HG03558 (cell line): ENCODE measurements around the gene RNF31.
A peak's percentile ranks its signal among the peaks of the same experiment; 100 is the strongest.

Experiments
- ATAC-seq: cut with Tn5 transposase; IDR thresholded peaks from one replicate; pipeline ENCODE4 v1.9.1; 2021; ENCODE audit warnings: moderate number of reproducible peaks; ENCODE audit not compliant: unreplicated experiment; ENCODE audit errors: extremely low read depth

RNF31 gene

GRCh38 chr14:24136684-24137528, 10.4 kb upstream of the RNF31 start:
- no peak for ATAC-seq

GRCh38 chr14:24137529-24138395, 9.5 kb upstream of the RNF31 start:
- no peak for ATAC-seq

GRCh38 chr14:24138396-24139271, 8.7 kb upstream of the RNF31 start:
- ATAC-seq, result no peak

GRCh38 chr14:24139272-24139934, 7.9 kb upstream of the RNF31 start:
- ATAC-seq, result no peak

- peak; percentile 64 for ATAC-seq
Measured at GRCh38 chr14:24141097-24141880, 6.0 kb upstream of the RNF31 start, which contains the start of gene EMC9. Gene EMC9 (minus strand): TSS chr14:24141591. CDS start chr14:24141304, 287 bp downstream.

GRCh38 chr14:24143511-24143910, 3.8 kb upstream of the RNF31 start:
- ATAC-seq, result no peak

- no peak for ATAC-seq
Measured at GRCh38 chr14:24144451-24144850, 2.8 kb upstream of the RNF31 start.

GRCh38 chr14:24145219-24145618, 2.1 kb upstream of the RNF31 start:
- no peak for ATAC-seq

GRCh38 chr14:24145690-24146452, 1.4 kb upstream of the RNF31 start:
- ATAC-seq, result no peak

GRCh38 chr14:24146453-24146977, 783 bp upstream of the RNF31 start, which contains the start of gene PSME2:
Gene PSME2 (minus strand): TSS chr14:24146610. CDS start chr14:24146581, 29 bp downstream.
- ATAC-seq, result peak; percentile 37

GRCh38 chr14:24147761-24148428, 597 bp downstream of the RNF31 start:
- no peak for ATAC-seq

- ATAC-seq, result no peak
Measured at GRCh38 chr14:24149302-24149969, 2.1 kb downstream of the RNF31 start.

- ATAC-seq, result no peak
Measured at GRCh38 chr14:24150061-24150460, 2.8 kb downstream of the RNF31 start.

- no peak for ATAC-seq
Measured at GRCh38 chr14:24150567-24150966, 3.3 kb downstream of the RNF31 start.

GRCh38 chr14:24150993-24151392, 3.7 kb downstream of the RNF31 start:
- no peak for ATAC-seq

- no peak for ATAC-seq
Measured at GRCh38 chr14:24151404-24152080, 4.2 kb downstream of the RNF31 start.
